Upper lobe of left lung (tissue), 6 donors: ENCODE results near the gene ACVR1. TPM values are rescaled to one million over a fixed set of nuclear protein-coding genes. Genes with fewer than 3 reads are reported as not detected.
A peak's percentile ranks its signal among the peaks of the same experiment; 100 is the strongest.

ENCODE experiments used
- ATAC-seq, 2 donors: fragments of 200-7000 bp; cut with Tn5 transposase; one replicate each; pipeline ENCODE4 v1.9.1; 2022; ENCODE audit warnings: mild to moderate bottlenecking in 2 of 2, moderate library complexity in 2 of 2; ENCODE audit not compliant: low FRiP score in 2 of 2
- DNase-seq, 2 donors: peaks; one replicate each; pipeline ENCODE4 v3.0.0-alpha.2; 2019 to 2020
- H3K27ac ChIP-seq, 4 donors: fragments of 200-600 bp; sonication (generic); one replicate each; pipeline ENCODE4 v1.5.1; 2016 to 2019
- H3K27me3 ChIP-seq, 4 donors: fragments of 200-600 bp; sonication (generic); one replicate each; pipeline ENCODE4 v1.5.1; 2017 to 2019
- H3K36me3 ChIP-seq, 4 donors: fragments of 200-600 bp; sonication (generic); one replicate each; pipeline ENCODE4 v1.5.1; 2016 to 2019
- H3K4me1 ChIP-seq, 4 donors: fragments of 200-600 bp; sonication (generic); one replicate each; pipeline ENCODE4 v1.5.1; 2018 to 2019
- H3K4me3 ChIP-seq, 4 donors: fragments of 200-600 bp; sonication (generic); one replicate each; pipeline ENCODE4 v1.5.1; 2017 to 2019; ENCODE audit warnings: mild to moderate bottlenecking in 2 of 4, moderate library complexity in 1 of 4
- H3K9me3 ChIP-seq, 4 donors: fragments of 200-600 bp; sonication (generic); one replicate each; pipeline ENCODE4 v1.5.1; 2018 to 2019
- CTCF ChIP-seq, 6 experiments: fragments of 450-650 bp in 4 of 6; fragments of 200-600 bp in 2 of 6; sonication (generic) in 2 of 6; IDR thresholded peaks; one replicate each; pipeline ENCODE4 v1.5.1; 2016 to 2019; ENCODE audit warnings: antibody characterized with exemption in 6 of 6
- EP300 ChIP-seq, 4 donors: sonication (generic); formaldehyde crosslinking; IDR thresholded peaks; one replicate each; pipeline ENCODE4 v1.5.1; 2017; ENCODE audit warnings: antibody characterized with exemption in 4 of 4, control low read depth in 2 of 4
- POLR2A ChIP-seq, 4 donors: fragments of 450-650 bp; IDR thresholded peaks; one replicate each; pipeline ENCODE4 v1.5.1; 2016 to 2017; ENCODE audit warnings: antibody characterized with exemption in 4 of 4, mild to moderate bottlenecking in 2 of 4
- POLR2AphosphoS5 ChIP-seq, 2 donors: sonication (generic); formaldehyde crosslinking; IDR thresholded peaks; one replicate each; pipeline ENCODE4 v1.5.1; 2017; ENCODE audit warnings: antibody characterized with exemption in 2 of 2
- WGBS, 2 donors: methylation state at CpG; one replicate each; pipeline ENCODE4 v1.1.5; 2017 to 2018; 5-methylcytosine and 5-hydroxymethylcytosine counted together
- total RNA-seq, 6 donors: library from RNA; depleted of rRNA in 4 of 6; stranded (reverse); fragments of >200 nt in 4 of 6; gene quantifications; one replicate each; pipeline versions ENCODE4 v1.1.0 to v1.2.1, GENCODE V29; 2016 to 2021
- donor health status: DM: no; HTN: no; CAD: no; lungs with moderate emphysema.
- donor health status: DM: no; HTN: yes; CAD: no; lungs with severe emphysema.

Gene ACVR1
- total RNA-seq, 6 donors from 2014 or later = 16.4 to 38.8 (median 25.8) TPM

GRCh38 chr2:157789256-157789655, 86.9 kb downstream of the ACVR1 start:
- no peaks in the 10 kb centered on the region for H3K27me3 ChIP-seq
- DNase-seq (no peak), ATAC-seq (no peak)
- no peaks in the 10 kb centered on the region for H3K36me3 ChIP-seq
- no peaks in the 10 kb centered on the region for H3K9me3 ChIP-seq
- peak overlapping the region in 1 of 4 donors; percentile 1 for H3K27ac ChIP-seq
- H3K4me1 ChIP-seq = peaks cover 35 to 47% (median 37%) of the 10 kb centered on the region in 4 donors
- TF ChIP-seq POLR2AphosphoS5 (IDR thresholded peaks at IDR 0.05) = no peak
- no peak for TF ChIP-seq CTCF (IDR thresholded peaks at IDR 0.05)
- TF ChIP-seq EP300 (IDR thresholded peaks at IDR 0.05) = no peak
- no peak for TF ChIP-seq POLR2A (IDR thresholded peaks at IDR 0.05)
- 48 to 60% methylated on average over 3 of the region's 3 CpGs for WGBS, 2 donors
- H3K4me3 ChIP-seq = no peak overlapping the region

GRCh38 chr2:157788201-157788600, 87.9 kb downstream of the ACVR1 start:
- H3K9me3 ChIP-seq = no peaks in the 10 kb centered on the region
- DNase-seq = no peak

GRCh38 chr2:157787364-157787938, 88.7 kb downstream of the ACVR1 start:
- 64 to 71% methylated on average over 7 of the region's 7 CpGs for WGBS, 2 donors
- ATAC-seq = no peak
- H3K4me1 ChIP-seq = peaks cover 33 to 58% (median 41%) of the 10 kb centered on the region in 4 donors
- H3K4me3 ChIP-seq = no peak overlapping the region
- DNase-seq = no peak
- H3K27me3 ChIP-seq = no peaks in the 10 kb centered on the region
- no peaks in the 10 kb centered on the region for H3K36me3 ChIP-seq
- H3K27ac ChIP-seq = no peak overlapping the region
- no peaks in the 10 kb centered on the region for H3K9me3 ChIP-seq
- TF ChIP-seq EP300 (IDR thresholded peaks at IDR 0.05) (no peak), POLR2A (IDR thresholded peaks at IDR 0.05) (no peak), POLR2AphosphoS5 (IDR thresholded peaks at IDR 0.05) (no peak), CTCF (IDR thresholded peaks at IDR 0.05) (no peak)

More at GRCh38 chr2:157788201-157788600, 87.9 kb downstream of the ACVR1 start:
- no peak for TF ChIP-seq POLR2AphosphoS5 (IDR thresholded peaks at IDR 0.05)
- no peak for TF ChIP-seq EP300 (IDR thresholded peaks at IDR 0.05)
- no peak for TF ChIP-seq POLR2A (IDR thresholded peaks at IDR 0.05)
- TF ChIP-seq CTCF (IDR thresholded peaks at IDR 0.05) = no peak
- Histone ChIP-seq H3K4me3 (no peak overlapping the region), H3K27ac (no peak overlapping the region), H3K36me3 (no peaks in the 10 kb centered on the region), H3K4me1 (peaks cover 33 to 57% (median 39%) of the 10 kb centered on the region in 4 donors), H3K27me3 (no peaks in the 10 kb centered on the region)
- WGBS, 2 donors = 87% methylated on average over 5 of the region's 5 CpGs
- ATAC-seq = no peak

- ATAC-seq (peak in 1 of 2 donors; percentile 72), DNase-seq (no peak)
- no peak for TF ChIP-seq POLR2AphosphoS5 (IDR thresholded peaks at IDR 0.05)
- Histone ChIP-seq H3K4me1 (peaks cover 39 to 55% (median 44%) of the 10 kb centered on the region in 4 donors), H3K36me3 (no peaks in the 10 kb centered on the region), H3K27ac (no peak overlapping the region), H3K27me3 (no peaks in the 10 kb centered on the region), H3K4me3 (no peak overlapping the region), H3K9me3 (no peaks in the 10 kb centered on the region)
- 79% methylated on average over 5 of the region's 5 CpGs for WGBS, 2 donors
Observed at GRCh38 chr2:157786663-157787363, 89.3 kb downstream of the ACVR1 start.

GRCh38 chr2:157785866-157786662, 90.1 kb downstream of the ACVR1 start:
- no peak overlapping the region for H3K4me3 ChIP-seq
- DNase-seq (no peak), ATAC-seq (no peak)
- WGBS, 2 donors = 83 to 90% methylated on average over 6 of the region's 6 CpGs
- H3K36me3 ChIP-seq = no peaks in the 10 kb centered on the region
- H3K27me3 ChIP-seq = no peaks in the 10 kb centered on the region
- H3K27ac ChIP-seq = no peak overlapping the region
- no peaks in the 10 kb centered on the region for H3K9me3 ChIP-seq
- peaks cover 41 to 55% (median 46%) of the 10 kb centered on the region in 4 donors for H3K4me1 ChIP-seq
- TF ChIP-seq EP300 (IDR thresholded peaks at IDR 0.05) (no peak), CTCF (IDR thresholded peaks at IDR 0.05) (no peak)
